Measurements from ENCODE around the gene C1orf50.

- TF ChIP-seq CTCF (conservative IDR thresholded peaks at IDR 0.05; ENCODE audit: low read depth, low read length) (no peak), USF2 (IDR thresholded peaks at IDR 0.05; ENCODE audit: low read depth, low read length) (no peak), RFX5 (IDR thresholded peaks at IDR 0.05; ENCODE audit: low read depth, low read length) (no peak), MAFK (IDR thresholded peaks at IDR 0.05; ENCODE audit: low read depth, low read length) (no peak), CEBPB (IDR thresholded peaks at IDR 0.05; ENCODE audit: low read depth, low read length) (no peak), POLR2A (IDR thresholded peaks at IDR 0.05; ENCODE audit: low read depth, low read length) (no peak), RAD21 (IDR thresholded peaks at IDR 0.05; ENCODE audit: low read length) (no peak), MXI1 (IDR thresholded peaks at IDR 0.05; ENCODE audit: borderline replicate concordance, low read depth, low read length) (no peak), NFE2L2 (IDR thresholded peaks at IDR 0.05; ENCODE audit: low read depth, low read length) (no peak), RCOR1 (IDR thresholded peaks at IDR 0.05; ENCODE audit: insufficient replicate concordance, low read length) (no peak), BHLHE40 (IDR thresholded peaks at IDR 0.05; ENCODE audit: low read depth, low read length) (no peak)
Measured at GRCh38 chr1:42723511-42723910, 43.5 kb upstream of the C1orf50 start.
